ENCODE results near the gene NATD1.
A peak's percentile ranks its signal among the peaks of the same experiment; 100 is the strongest.

Gene NATD1

GRCh38 chr17:21252796-21253645, at the start of gene NATD1:
NATD1 (minus strand) TSS chr17:21253410; CDS start chr17:21253264, 146 bp downstream.
- TF ChIP-seq CTCF (IDR thresholded peaks at IDR 0.05; ENCODE audit: insufficient read depth, low read depth, low read length, missing control alignments) = no peak
- peak within 1 kb of the TSS; percentile 44 for H3K4me3 ChIP-seq (ENCODE audit: low read length)
- DNase-seq (ENCODE audit: low read depth) = peak; percentile 88

DNA sequence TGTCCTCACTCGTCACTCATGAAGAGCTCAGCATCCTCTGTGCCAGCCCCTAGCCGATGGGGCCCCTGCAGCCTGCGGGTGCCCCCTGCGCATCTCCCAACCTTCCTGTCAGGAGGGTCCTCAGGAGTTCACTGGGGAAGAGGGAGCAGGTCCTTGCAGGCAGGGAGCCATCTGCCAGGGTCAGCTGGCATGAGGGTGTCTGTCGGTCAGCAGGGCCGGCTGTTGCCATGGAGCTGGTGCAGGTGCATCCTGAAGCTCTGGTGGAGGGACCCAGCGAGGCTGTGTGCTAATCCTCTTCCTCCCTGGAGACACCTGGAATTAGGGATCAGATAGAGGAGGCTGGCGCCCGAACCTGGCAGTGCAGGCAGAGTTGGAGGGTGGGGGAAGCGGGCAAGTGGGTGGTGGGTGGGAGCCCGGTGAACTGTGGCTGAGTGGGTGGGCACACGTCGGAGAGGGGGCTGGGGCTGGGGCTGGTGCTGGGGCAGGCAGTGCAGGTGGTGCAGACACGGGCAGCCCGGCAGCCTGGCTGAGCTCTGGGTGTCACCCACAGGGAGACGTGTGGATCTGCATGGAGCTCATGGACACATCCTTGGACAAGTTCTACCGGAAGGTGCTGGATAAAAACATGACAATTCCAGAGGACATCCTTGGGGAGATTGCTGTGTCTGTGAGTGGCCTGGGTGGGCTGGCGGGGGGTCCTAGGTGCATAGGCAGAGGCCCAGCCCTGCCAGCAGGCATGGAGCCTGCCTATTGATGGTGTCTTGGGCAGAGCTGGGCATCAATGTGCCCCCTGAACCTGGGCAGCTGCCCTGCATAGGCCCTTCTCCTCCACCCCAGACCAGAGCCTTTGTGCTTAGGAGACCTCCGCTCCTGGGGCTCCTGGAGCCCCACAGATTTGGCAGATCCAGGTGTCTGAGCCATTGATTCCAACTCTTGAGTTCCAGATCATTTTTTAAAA, 48.7 kb upstream of the NATD1 start:
- TF ChIP-seq CTCF (IDR thresholded peaks at IDR 0.05; ENCODE audit: insufficient read depth, low read depth, low read length, missing control alignments) = no peak
- H3K4me3 ChIP-seq (ENCODE audit: low read length) = no peak overlapping the region
- no peak for DNase-seq (ENCODE audit: low read depth)

DNA sequence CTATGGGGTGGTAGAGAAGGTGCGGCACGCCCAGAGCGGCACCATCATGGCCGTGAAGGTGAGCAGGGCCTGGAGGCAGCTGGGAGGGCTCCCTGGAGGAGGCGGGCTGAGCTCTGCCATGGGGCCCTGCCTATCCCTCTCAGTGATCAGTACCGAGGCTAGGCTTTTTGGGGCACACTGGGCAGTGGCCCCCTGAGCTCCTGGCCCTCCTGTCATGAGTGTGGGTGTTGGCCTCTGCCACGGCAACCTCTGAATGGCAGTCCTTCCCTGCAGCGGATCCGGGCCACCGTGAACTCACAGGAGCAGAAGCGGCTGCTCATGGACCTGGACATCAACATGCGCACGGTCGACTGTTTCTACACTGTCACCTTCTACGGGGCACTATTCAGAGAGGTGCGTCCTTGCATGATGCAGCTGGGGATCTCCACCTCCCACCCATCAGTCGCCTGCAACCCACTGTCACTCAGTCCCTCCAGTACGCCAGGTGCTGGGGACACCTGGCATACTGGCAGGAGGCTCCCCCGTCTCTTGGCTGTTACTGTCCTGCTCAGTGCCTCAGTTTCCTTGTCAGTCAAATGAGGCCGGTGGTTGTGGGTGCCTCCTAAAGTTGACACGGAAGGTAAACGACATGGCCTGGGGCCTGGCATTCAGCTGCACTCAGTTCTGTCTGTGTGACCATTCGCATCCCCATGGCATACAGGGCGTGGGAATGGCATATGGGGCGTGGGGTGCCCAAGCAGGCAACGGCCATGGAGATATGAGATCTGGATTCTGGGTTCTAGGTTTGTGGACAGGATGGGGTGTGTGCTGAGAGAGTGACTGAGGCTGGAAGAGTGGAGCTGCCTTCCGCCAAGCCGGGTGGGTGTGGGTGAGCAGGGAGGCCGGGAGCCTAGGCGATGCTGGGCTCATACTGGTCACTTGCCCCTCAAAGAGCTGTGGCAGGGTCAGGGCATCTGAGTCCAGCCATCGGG, 47.7 kb upstream of the NATD1 start:
- no peak for DNase-seq (ENCODE audit: low read depth)
- TF ChIP-seq CTCF (IDR thresholded peaks at IDR 0.05; ENCODE audit: insufficient read depth, low read depth, low read length, missing control alignments) = no peak
- no peak overlapping the region for H3K4me3 ChIP-seq (ENCODE audit: low read length)

DNA sequence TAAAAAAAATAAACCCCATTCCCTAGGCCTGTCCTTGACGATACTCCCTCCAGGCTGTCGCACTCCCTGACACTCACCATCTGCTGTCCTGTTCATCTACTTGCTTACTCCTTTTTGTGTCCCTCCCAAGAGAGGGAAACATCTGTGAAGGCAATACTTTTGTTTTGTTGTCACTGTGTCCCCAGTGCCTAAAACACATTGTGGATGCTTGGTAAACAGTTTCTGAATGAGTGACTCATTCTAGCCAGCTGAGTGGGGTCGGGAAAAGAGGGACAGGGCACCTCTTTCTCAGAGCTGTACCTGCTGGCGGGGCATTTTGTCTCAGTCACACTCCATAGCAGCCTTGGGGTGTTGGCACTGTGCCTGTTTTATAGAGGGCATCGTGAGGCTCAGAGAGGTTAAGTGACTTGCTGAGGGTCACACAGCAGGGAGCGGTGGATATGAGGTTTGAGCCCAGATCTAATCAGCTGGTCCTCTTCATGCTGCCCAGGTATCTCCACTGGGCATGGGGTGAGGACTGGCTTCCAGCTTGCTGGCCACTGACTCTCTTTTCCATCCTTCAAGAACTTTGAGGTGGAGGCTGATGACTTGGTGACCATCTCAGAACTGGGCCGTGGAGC, 46.9 kb upstream of the NATD1 start:
- TF ChIP-seq CTCF (IDR thresholded peaks at IDR 0.05; ENCODE audit: insufficient read depth, low read depth, low read length, missing control alignments) = no peak
- no peak overlapping the region for H3K4me3 ChIP-seq (ENCODE audit: low read length)
- DNase-seq (ENCODE audit: low read depth) = no peak

DNA sequence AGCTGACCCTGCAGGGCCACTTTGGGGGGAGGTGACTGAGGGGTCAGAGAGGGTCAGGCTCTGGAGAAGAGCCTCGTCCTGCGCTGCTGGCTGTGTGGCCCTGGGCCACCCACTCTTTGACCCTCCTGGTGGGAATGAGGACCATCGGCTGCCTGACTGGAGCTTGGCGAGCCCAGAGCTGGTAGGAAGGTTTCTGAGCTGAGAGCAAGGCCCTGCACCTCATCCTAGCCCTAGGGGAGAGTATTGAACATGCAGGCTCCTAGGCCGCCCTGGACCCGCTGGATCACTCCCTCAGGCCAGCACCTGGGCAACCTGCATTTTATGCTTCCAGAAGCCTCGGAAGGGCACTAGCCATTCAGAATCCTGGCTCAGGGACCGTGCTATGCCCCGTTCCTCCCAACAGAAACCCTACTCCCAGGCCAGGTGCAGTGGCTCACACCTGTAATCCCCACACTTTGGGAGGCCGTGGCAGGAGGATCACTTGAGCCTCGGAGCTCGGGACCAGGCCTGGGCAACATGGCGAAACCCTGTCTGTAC, 45.8 kb upstream of the NATD1 start:
- no peak for TF ChIP-seq CTCF (IDR thresholded peaks at IDR 0.05; ENCODE audit: insufficient read depth, low read depth, low read length, missing control alignments)
- H3K4me3 ChIP-seq (ENCODE audit: low read length) = no peak overlapping the region
- DNase-seq (ENCODE audit: low read depth) = no peak

Data from epithelial cell of esophagus (primary cell).